HUES64 (cell line): ENCODE measurements around the gene TRIM66.

Experiments
- H3K27ac ChIP-seq: 2 replicates; pipeline ENCODE4 v1.7.0; 2013; ENCODE audit warnings: low read depth, low read length, inconsistent platforms
- H3K27me3 ChIP-seq: 2 replicates; pipeline ENCODE4 v1.6.1; 2013; ENCODE audit warnings: mild to moderate bottlenecking, low read length; ENCODE audit not compliant: insufficient read depth
- H3K36me3 ChIP-seq: 2 replicates; pipeline ENCODE4 v1.6.1; 2013; ENCODE audit warnings: mild to moderate bottlenecking, low read length; ENCODE audit not compliant: insufficient read depth
- H3K4me1 ChIP-seq: 2 replicates; pipeline ENCODE4 v1.6.1; 2013; ENCODE audit warnings: mild to moderate bottlenecking, low read length, moderate library complexity; ENCODE audit not compliant: insufficient read depth
- H3K4me3 ChIP-seq: 2 replicates; pipeline ENCODE4 v1.5.1; 2013; ENCODE audit warnings: mild to moderate bottlenecking, low read length, moderate library complexity
- H3K9ac ChIP-seq: 2 replicates; pipeline ENCODE4 v1.6.1; 2013; ENCODE audit warnings: mild to moderate bottlenecking, low read depth, low read length
- H3K9me3 ChIP-seq: 2 replicates; pipeline ENCODE4 v1.6.1; 2013; ENCODE audit warnings: low read depth, low read length; ENCODE audit not compliant: insufficient read depth
- WGBS: fragments of 150-250, 120-280 bp; methylation state at CpG from one replicate; pipeline ENCODE4 v1.1.7; 2013; ENCODE audit warnings: missing lambda C conversion rate; 5-methylcytosine and 5-hydroxymethylcytosine counted together

Gene TRIM66

GRCh38 chr11:8690374-8691342 is 8.2 kb upstream of the TRIM66 start:
- Histone ChIP-seq H3K27me3 (no peaks in the 10 kb centered on the region), H3K27ac (no peak overlapping the region), H3K9ac (no peak overlapping the region), H3K9me3 (no peaks in the 10 kb centered on the region), H3K36me3 (peaks cover 65% of the 10 kb centered on the region), H3K4me3 (no peak overlapping the region), H3K4me1 (peaks cover 14% of the 10 kb centered on the region)
- 93% methylated on average over 4 of the region's 4 CpGs for WGBS

GRCh38 chr11:8689726-8690255 is 7.3 kb upstream of the TRIM66 start:
- 95% methylated on average over 8 of the region's 8 CpGs for WGBS
- H3K4me1 ChIP-seq, result peaks cover 22% of the 10 kb centered on the region
- H3K4me3 ChIP-seq, result peak overlapping the region; percentile 74
- H3K9me3 ChIP-seq, result no peaks in the 10 kb centered on the region
- no peaks in the 10 kb centered on the region for H3K27me3 ChIP-seq
- H3K9ac ChIP-seq, result peak overlapping the region; percentile 87
- peak overlapping the region; percentile 86 for H3K27ac ChIP-seq
- H3K36me3 ChIP-seq, result peaks cover 66% of the 10 kb centered on the region

GRCh38 chr11:8688414-8689362 is 6.2 kb upstream of the TRIM66 start:
- peak overlapping the region; percentile 86 for H3K27ac ChIP-seq
- H3K27me3 ChIP-seq, result no peaks in the 10 kb centered on the region
- peaks cover 30% of the 10 kb centered on the region for H3K4me1 ChIP-seq
- H3K9me3 ChIP-seq, result no peaks in the 10 kb centered on the region
- 7% methylated on average over 56 of the region's 56 CpGs for WGBS
- peak overlapping the region; percentile 74 for H3K4me3 ChIP-seq
- peak overlapping the region; percentile 87 for H3K9ac ChIP-seq
- peaks cover 66% of the 10 kb centered on the region for H3K36me3 ChIP-seq

- 95% methylated on average over 7 of the region's 7 CpGs for WGBS
- H3K27me3 ChIP-seq, result no peaks in the 10 kb centered on the region
- peaks cover 30% of the 10 kb centered on the region for H3K4me1 ChIP-seq
- peak overlapping the region; percentile 100; the same call in 1 of the 2 replicates for H3K9ac ChIP-seq
- no peak overlapping the region for H3K4me3 ChIP-seq
- H3K27ac ChIP-seq, result peak overlapping the region; percentile 83; the same call in 1 of the 2 replicates
- no peaks in the 10 kb centered on the region for H3K9me3 ChIP-seq
- peaks cover 52% of the 10 kb centered on the region for H3K36me3 ChIP-seq
Measured at GRCh38 chr11:8686325-8686724, 3.9 kb upstream of the TRIM66 start.

GRCh38 chr11:8685820-8686219 is 3.4 kb upstream of the TRIM66 start:
- peaks cover 47% of the 10 kb centered on the region for H3K36me3 ChIP-seq
- peak overlapping the region; percentile 62; the same call in 1 of the 2 replicates for H3K27ac ChIP-seq
- H3K4me3 ChIP-seq, result no peak overlapping the region; the same call in 1 of the 2 replicates
- peak overlapping the region; percentile 100; the same call in 1 of the 2 replicates for H3K9ac ChIP-seq
- H3K9me3 ChIP-seq, result no peaks in the 10 kb centered on the region
- no peaks in the 10 kb centered on the region for H3K27me3 ChIP-seq
- H3K4me1 ChIP-seq, result peaks cover 30% of the 10 kb centered on the region
- 98% methylated on average over 2 of the region's 2 CpGs for WGBS

GRCh38 chr11:8685306-8685705 is 2.8 kb upstream of the TRIM66 start:
- H3K9ac ChIP-seq, result peak overlapping the region; percentile 100
- no peaks in the 10 kb centered on the region for H3K9me3 ChIP-seq
- H3K27me3 ChIP-seq, result no peaks in the 10 kb centered on the region
- WGBS, result 93% methylated on average over 7 of the region's 7 CpGs
- H3K27ac ChIP-seq, result peak overlapping the region; percentile 62
- peaks cover 30% of the 10 kb centered on the region for H3K4me1 ChIP-seq
- H3K36me3 ChIP-seq, result peaks cover 45% of the 10 kb centered on the region
- peak overlapping the region; percentile 97; the same call in 1 of the 2 replicates for H3K4me3 ChIP-seq

DNA sequence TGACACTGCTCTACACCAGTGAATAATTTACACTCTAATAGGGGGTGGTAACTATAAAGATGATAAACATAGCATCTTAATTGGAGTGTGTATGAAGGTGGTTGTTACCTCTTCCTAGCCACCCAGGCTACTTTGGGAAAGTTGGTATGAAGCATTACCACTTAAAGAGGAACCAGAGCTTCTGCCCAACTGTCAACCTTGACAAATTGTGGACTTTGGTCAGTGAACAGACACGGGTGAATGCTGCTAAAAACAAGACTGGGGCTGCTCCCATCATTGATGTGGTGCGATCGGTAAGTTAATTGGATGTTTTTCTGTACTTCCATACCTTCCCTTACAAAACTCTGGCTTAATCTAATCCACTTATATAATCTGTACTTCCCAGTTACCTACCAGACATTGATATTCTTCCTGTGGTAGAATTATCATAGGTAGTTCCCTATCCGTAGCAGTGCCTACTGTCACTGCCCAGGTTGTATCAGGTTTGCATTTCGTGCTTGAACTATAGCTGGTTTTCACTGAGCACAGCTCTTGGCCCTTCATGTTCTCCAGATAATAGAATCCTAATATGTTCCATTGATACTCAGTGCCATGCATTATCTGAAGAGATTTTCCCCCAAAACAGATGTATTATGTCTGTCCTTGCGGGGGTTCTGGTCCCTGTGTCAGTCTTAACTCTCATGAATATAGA is 2.3 kb upstream of the TRIM66 start:
- H3K9ac ChIP-seq, result peak overlapping the region; percentile 100
- H3K27ac ChIP-seq, result peak overlapping the region; percentile 99
- H3K4me1 ChIP-seq, result peaks cover 27% of the 10 kb centered on the region
- H3K27me3 ChIP-seq, result no peaks in the 10 kb centered on the region
- H3K9me3 ChIP-seq, result no peaks in the 10 kb centered on the region
- 94% methylated on average over 6 of the region's 6 CpGs for WGBS
- peak overlapping the region; percentile 97 for H3K4me3 ChIP-seq
- peaks cover 45% of the 10 kb centered on the region for H3K36me3 ChIP-seq

DNA sequence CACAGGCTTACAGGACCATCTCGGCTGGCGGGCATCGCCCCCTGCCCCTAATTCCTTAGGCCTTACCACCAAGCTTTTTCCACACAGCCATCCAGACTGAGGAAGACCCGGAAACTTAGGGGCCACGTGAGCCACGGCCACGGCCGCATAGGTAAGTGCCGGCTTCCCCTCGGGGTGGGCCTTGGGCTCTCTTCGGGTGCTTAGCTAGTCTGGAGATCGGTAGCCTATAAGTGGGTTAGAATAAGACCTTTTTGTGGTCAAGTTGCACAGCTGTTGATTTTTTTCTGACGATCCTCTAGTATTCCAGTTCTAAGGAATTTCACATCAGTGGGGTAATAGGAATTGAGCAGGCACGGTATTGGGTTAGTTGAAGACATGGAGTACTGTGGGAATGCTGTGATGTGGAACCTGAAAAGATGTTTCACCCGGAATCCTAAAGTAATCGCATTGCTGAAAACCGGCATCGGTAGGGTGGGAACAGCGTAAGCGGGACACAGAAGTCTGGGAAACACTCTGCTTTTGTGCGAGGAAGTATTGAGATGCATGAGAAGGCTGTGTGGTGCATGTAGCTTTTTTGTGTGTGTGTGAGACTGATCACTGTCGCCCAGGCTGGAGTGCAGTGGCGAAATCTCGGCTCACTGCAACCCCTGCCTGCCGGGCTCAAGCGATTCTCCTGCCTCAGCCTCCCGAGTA is 796 bp upstream of the TRIM66 start:
- Histone ChIP-seq H3K4me3 (peak overlapping the region; percentile 97), H3K27me3 (no peaks in the 10 kb centered on the region), H3K9me3 (no peaks in the 10 kb centered on the region), H3K9ac (peak overlapping the region; percentile 100), H3K4me1 (peaks cover 21% of the 10 kb centered on the region), H3K36me3 (peaks cover 45% of the 10 kb centered on the region), H3K27ac (peak overlapping the region; percentile 99)
- WGBS, result 1% methylated on average over 27 of the region's 27 CpGs

DNA sequence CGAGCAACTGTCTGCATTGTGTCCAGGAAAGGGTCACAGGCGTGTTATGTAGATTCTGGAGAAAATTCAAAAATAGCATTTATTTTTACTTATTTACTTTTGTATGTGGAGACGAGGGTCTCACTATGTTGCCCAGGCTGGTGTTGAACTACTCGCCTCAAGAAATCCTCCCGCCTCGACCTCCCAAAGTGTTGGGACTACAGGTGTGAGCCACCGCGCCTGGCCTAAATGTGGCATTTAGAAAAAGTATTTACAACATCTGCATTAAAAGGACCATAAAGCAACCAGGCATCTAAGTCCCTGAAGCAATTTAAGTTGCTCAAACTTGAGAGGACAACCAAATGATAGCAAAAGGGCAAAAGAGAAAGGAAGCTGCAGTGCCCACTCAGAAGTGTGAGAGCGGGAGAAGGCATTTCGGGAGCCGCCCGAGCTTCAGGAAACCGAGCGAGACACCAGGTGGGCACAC is 595 bp downstream of the TRIM66 start:
- H3K27me3 ChIP-seq, result no peaks in the 10 kb centered on the region
- peak overlapping the region; percentile 97 for H3K4me3 ChIP-seq
- peak overlapping the region; percentile 99 for H3K27ac ChIP-seq
- no peaks in the 10 kb centered on the region for H3K9me3 ChIP-seq
- peak overlapping the region; percentile 100 for H3K9ac ChIP-seq
- H3K36me3 ChIP-seq, result peaks cover 39% of the 10 kb centered on the region
- H3K4me1 ChIP-seq, result peaks cover 24% of the 10 kb centered on the region
- WGBS, result 40% methylated on average over 14 of the region's 14 CpGs

- Histone ChIP-seq H3K27ac (no peak overlapping the region), H3K36me3 (peaks cover 11% of the 10 kb centered on the region), H3K9me3 (no peaks in the 10 kb centered on the region), H3K4me3 (no peak overlapping the region), H3K27me3 (no peaks in the 10 kb centered on the region), H3K9ac (no peak overlapping the region), H3K4me1 (peaks cover 21% of the 10 kb centered on the region)
- 95% methylated on average over 1 of the region's 1 CpG for WGBS
Measured at GRCh38 chr11:8679006-8679405, 3.5 kb downstream of the TRIM66 start.
